CD4-positive, alpha-beta T cell treated with Interleukin-6 at 100 ng/mL for 8 hours (primary cell): Measurements from ENCODE around the gene SLC4A5.
"Not testable (repeated sequence)": the region's sequence is repeated elsewhere in the genome, so short reads cannot be mapped to it uniquely, and the experiment has no call there.

Source experiments
- DNase-seq: peaks from one replicate; pipeline ENCODE4 v3.0.0-alpha.2; 2020; ENCODE audit warnings: mixed read lengths, low spot score

Gene SLC4A5

DNA sequence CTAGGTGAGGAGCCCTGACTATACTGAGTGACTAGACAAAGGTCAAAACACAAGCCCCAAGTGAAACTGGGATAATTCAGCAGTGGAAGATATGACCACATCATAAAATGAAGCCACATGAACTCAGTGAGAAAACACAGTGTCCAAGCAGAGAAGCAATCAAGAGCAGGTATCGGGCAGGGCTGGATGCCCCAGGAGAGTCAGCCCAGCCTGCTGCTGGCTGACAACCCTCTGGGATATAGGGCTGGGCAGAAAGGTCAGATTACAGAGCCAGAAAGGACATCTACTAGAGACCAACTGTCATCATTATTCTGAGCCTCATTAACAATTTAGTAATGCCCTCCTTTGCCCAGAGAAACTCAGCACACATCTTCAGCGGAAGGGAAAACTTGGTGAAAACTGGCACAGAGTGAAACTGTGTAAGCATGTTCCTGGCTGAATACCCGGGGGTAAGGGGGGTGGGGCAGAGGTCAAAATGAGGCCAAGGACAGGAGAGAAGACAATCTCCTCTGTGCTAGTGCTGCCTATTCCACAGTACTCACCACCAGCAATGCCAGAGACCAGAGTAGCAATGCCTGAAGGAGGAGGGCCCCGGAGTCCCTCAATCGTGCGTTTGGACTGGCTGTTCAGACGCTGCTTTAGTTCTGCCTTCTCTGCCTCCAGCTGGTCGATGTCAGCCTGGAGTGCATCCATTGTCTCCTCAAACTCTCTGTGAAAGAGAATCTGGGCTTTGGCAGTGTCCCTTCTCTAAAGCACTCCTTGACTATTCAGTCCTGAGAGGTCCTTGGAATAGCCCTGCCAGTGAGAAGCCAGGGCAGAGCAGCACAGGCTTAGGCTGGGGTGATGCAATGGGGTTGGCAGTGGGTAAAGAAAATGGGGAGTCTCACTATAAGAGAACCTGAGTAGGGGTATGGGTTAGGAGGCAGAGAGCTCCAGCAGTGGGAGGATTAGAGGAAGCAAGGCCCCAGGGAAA is 21.6 kb upstream of the SLC4A5 start:
- no peak for DNase-seq

DNA sequence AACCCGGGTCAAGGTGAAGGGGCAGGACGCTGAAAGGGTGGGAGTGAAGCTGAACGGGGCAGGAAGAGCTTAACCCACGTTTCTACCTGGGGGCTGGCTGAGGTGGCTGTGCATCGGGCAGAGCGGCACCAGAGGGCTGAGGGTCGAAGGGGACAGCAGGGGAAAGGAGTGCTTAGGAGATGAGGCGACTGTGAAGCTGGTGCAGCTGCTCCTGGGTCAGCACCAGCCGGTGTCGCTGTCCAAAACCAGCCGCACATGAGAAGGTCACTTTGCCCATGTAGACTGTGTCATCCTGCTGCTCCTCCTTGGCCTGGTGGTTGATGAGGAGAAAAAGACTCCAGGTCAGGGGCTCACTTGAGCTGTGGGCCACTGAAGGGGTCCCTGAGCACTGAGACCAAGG is 18.1 kb upstream of the SLC4A5 start:
- DNase-seq: no peak

- DNase-seq: no peak
These were observed 14.4 kb upstream of the SLC4A5 start for GRCh38 chr2:74357627-74358026.

- DNase-seq: no peak
These were observed 6.7 kb upstream of the SLC4A5 start for GRCh38 chr2:74349889-74350288.

GRCh38 chr2:74347742-74348141 is 4.5 kb upstream of the SLC4A5 start:
- no peak for DNase-seq

- DNase-seq: no peak
These were observed 4.1 kb upstream of the SLC4A5 start for GRCh38 chr2:74347303-74347702.

DNA sequence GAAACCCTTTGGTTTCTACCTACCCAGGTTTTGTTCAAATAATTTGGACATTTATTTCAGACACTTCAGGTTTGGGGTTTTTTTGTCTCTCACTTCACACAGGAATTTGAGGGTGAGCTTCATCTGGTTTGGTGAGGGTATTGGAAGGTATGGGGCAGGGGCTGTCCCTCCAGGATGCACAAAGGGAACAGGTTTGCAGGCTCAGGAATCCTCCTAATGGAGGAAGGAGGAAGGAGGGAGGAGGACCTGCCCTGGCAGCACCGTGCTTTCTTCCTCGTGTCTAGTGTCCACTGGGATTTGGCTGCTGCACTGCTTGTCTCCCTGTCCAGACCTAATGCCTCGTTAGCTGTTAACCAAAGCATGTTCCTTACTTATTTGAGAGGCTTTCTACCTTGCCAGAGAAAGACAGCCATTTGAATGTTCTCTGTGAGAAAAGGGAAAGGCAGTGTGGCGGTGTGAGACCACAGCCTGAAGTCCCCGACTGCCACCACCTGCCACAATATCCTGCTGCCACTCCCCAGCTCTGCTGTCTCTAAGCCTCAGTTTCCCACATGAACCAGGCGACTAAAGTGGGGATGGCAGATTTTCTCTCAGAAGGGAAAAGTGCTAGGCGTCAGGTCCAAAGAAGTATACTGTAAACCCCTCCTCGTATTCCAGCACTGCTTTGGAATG is 2.2 kb upstream of the SLC4A5 start:
- DNase-seq: no peak

DNA sequence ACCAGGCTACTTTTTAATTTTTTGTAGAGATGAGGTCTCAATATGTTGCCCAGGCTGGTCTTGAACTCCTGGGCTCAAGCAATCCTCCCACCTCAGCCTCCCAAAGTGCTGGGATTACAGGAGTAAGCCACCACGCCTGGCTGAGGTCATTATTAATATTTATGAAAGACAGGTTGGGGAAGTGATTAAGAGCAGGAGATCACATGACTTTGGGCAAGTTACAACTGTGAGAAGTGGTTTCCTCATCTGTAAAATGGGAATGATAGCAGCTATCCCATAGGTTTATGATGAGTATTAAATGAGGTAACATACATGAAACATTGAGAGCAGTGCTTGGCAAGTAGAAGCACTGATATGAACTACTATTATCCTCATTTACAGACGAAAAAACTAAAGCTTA is 7.0 kb downstream of the SLC4A5 start:
- DNase-seq: not testable (repeated sequence)

DNA sequence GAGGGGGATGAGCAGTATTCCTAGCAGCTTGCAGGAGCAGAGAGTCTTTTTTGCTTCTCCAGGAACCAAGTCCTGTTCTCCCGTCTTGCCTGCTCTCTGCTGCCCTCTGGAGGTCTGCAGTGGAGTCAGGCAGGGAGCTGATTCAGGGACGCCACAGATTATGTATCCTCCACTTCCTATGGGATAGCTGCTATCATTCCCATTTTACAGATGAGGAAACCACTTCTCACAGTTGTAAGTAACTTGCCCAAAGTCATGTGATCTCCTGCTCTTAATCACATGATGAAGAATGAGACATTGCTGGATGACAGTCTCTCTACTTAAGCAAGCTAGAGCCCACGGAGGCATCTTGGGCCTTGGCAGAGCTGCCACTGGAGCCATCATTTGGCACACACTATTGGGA is 8.3 kb downstream of the SLC4A5 start:
- peak; percentile 69 for DNase-seq

- no peak for DNase-seq
These were observed 9.2 kb downstream of the SLC4A5 start for GRCh38 chr2:74333896-74334586.

DNA sequence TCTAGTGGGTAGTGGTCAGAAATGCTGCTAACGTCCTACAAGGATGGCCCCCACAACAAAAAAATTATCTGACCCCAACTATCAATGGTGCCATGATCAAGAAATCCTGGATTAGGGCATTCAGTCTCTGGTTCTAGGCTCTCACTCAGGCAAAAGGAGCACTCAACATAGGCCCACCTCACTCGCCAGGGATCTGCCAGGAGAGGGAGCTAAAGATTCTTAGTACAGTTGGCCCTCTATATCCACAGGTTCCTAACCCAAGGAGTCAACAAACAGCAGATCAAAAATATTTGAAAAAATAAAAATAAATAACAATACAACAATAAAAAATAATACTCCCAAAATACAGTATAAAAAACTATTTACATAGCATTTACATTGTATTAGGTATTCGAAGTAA is 10.0 kb downstream of the SLC4A5 start:
- no peak for DNase-seq

DNA sequence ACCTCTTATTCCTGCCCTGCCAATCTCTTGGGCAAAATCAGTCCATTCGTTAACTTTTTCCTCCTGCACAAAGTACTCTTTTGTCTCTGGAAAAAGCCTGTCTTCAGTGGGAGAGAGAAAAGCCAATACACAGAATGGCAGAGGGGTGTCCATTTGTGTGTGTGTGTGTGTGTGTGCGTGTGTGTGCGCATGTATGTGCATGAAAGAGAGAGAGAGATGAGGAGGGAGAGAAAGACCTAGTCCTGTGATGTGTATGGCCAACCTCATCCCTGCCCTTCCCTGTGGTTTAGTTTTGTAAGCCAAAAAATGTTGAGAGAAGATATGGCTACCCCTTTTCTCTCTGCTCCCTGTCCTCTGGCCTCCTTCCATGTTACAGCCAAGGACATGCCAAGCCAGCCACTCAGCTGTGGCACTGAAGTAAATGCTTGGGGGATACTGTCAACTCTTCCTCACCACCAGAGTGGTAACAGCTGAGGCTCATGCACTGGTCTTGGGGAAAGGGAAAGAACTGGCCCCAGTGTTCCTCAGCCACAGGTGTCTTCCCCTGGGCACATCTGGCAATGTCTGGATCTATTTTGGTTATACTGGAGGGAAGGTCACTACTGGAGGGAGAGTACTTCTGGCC is 10.6 kb downstream of the SLC4A5 start:
- no peak for DNase-seq

DNA sequence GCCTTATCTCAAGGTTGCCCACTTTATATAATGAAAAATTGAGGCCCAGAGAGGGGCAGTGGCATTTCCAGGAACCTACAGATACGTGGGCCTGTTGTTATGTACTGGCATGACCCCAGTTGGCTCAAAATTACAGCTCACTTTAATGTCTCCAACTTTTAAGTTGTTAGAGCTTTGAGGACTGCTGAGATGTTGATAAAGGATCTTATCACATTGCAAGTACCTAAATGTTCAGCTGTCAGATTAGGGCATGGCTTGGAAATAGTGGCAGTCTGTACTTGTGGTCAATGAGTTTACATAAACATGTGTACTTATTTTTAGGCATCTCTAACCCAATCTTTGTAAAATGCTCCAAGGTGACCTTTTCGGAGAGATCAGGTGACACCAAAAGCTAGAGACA is 14.6 kb downstream of the SLC4A5 start:
- DNase-seq: no peak

GRCh38 chr2:74328074-74328473 is 15.1 kb downstream of the SLC4A5 start:
- no peak for DNase-seq

DNA sequence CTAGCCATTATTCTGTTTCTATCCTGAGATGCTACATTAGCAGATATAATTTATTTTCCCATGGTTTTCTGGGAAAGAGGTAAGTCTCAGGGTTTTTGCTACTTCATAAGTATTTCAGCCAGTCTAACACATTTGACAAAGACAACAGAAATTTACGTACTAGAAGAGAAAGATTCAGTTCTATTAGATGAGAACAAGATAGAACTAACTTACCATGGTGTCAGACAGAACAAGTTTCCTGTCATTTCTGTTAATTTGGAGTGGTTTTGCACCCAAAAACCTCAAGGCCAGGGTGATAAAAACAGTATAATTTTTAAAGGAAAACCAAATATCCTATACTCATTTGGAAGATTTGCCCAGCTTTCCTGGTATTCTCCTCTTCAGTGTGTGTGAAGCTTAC is 15.6 kb downstream of the SLC4A5 start:
- DNase-seq: no peak

- DNase-seq: no peak
These were observed 16.0 kb downstream of the SLC4A5 start for GRCh38 chr2:74327199-74327598.

DNA sequence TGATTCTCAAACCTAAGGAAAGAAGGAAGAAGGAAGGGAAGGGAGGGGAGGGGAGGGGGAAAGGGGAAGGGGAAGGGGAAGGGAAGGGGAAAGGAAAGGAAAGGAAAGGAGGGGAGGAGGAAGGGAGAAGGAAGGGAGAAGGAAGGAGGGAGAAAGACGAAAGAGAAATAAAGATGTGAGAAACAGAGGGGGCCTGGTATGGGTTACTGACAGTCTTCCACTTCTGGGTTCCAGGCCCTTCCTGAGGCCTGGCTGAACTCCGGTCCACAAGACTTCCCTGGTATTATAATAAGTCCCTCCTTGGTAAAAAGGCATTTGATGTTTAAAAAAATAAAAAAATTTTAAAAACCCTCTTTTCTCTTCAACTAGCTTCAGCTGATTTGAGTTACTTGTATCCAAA is 17.4 kb downstream of the SLC4A5 start:
- no peak for DNase-seq

DNA sequence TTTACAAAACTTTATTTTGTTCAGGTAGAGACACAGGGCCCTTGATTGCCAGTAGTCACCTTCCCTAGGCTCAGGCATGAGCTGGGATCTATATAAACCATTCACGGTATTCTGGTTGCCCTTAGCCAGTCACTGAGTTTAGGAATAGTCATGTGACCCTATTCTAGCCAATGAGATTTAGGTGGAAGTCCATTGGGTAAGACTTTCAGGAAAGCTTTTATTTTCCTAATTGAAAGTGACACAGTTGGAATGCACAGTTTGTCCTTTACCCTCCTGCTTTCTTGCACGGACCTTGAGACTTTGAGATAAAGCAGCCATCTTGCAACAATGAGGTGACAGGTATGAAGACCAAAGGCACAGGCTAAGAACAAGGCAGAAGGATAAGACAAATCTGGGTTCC is 21.5 kb downstream of the SLC4A5 start:
- no peak for DNase-seq

GRCh38 chr2:74317701-74318100 is 25.5 kb downstream of the SLC4A5 start:
- no peak for DNase-seq

- DNase-seq: no peak
These were observed 26.5 kb downstream of the SLC4A5 start for GRCh38 chr2:74316627-74317295.

DNA sequence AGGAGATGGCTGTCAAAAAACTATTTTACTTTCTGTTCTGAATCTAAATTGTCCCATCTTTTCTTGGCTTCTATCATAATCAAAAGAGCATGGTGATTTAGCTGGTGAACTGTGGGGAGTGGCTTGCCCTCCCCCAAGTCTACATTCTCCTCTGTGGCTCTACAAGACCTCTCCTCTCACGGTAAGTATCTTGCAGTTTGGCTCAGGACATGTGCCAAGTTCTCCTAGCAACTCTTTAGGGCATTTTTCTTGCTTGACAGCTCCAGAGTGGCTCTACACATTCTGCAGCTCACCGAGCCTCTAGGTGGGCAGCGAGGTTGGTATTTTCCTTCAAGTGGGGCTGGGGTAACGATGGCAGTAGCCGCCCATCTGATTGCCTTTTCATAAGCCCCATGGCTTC is 29.1 kb downstream of the SLC4A5 start:
- no peak for DNase-seq

DNA sequence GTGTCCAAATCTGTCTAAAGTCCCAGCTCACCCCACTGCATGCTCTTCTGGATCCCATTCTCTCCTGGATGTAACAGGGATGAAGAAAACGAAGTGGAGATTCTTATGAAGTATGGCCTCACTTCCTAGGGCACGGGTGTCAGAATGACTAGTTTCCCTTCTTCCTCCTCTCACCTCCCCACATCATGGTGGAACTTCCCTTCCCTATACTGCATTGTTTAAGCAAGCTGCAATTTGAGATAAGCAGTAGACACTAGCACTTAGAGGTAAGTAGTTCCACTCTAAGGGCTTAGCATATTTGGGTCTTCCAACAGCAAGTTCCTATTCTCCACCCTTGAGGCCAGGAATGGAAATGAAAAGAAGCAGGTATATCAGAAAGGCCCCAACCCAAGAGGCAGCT is 29.7 kb downstream of the SLC4A5 start:
- no peak for DNase-seq
